Neural cell (in vitro differentiated cells): ENCODE data around the gene CEP85. TPM values are rescaled to one million over a fixed set of nuclear protein-coding genes. Genes with fewer than 3 reads are reported as not detected.

ENCODE experiments used
- H2AFZ ChIP-seq: fragments of 200-600, 300-800 bp; sonication (generic), shearing (Covaris generic); 2 replicates; pipeline ENCODE4 v1.6.0; 2014; ENCODE audit warnings: low read depth, mild to moderate bottlenecking, antibody characterized with exemption, low read length, moderate library complexity
- H3F3A ChIP-seq: fragments of 200-600 bp; shearing (Covaris generic); 2 replicates; pipeline ENCODE4 v1.6.1; 2016; ENCODE audit warnings: mild to moderate bottlenecking, moderate library complexity, mixed read lengths, antibody characterized with exemption, low read length; ENCODE audit not compliant: insufficient read depth, poor library complexity, severe bottlenecking
- H3K27ac ChIP-seq: fragments of 200-600, 300-800 bp; sonication (generic), shearing (Covaris generic); 2 replicates; pipeline ENCODE4 v1.5.1; 2014; ENCODE audit warnings: mild to moderate bottlenecking, low read length, moderate library complexity
- H3K27me3 ChIP-seq: fragments of 300-800, 200-600 bp; sonication (generic), shearing (Covaris generic); 2 replicates; pipeline ENCODE4 v1.6.0; 2014; ENCODE audit warnings: mild to moderate bottlenecking, low read depth, low read length, moderate library complexity; ENCODE audit not compliant: insufficient read depth
- H3K36me3 ChIP-seq: fragments of 300-800, 200-600 bp; sonication (generic), shearing (Covaris generic); 2 replicates; pipeline ENCODE4 v1.5.1; 2014; ENCODE audit warnings: mild to moderate bottlenecking, antibody characterized with exemption, low read length, moderate library complexity; ENCODE audit not compliant: insufficient read depth
- H3K4me2 ChIP-seq: fragments of 300-800, 200-600 bp; sonication (generic), shearing (Covaris generic); 2 replicates; pipeline ENCODE4 v1.6.0; 2014; ENCODE audit warnings: mild to moderate bottlenecking, low read length
- H3K4me3 ChIP-seq: fragments of 300-800, 200-600 bp; sonication (generic), shearing (Covaris generic); 2 replicates; pipeline ENCODE4 v1.5.1; 2014; ENCODE audit warnings: mild to moderate bottlenecking, low read length, moderate library complexity
- H3K79me2 ChIP-seq: fragments of 200-600 bp; shearing (Covaris generic); replicated peaks from 2 replicates; pipeline ENCODE4 v1.6.0; 2014; ENCODE audit warnings: mild to moderate bottlenecking, low read length, moderate library complexity; ENCODE audit not compliant: insufficient read depth
- H3K9ac ChIP-seq: fragments of 300-800, 200-600 bp; sonication (generic), shearing (Covaris generic); 2 replicates; pipeline ENCODE4 v1.6.1; 2016; ENCODE audit warnings: mild to moderate bottlenecking, low read length, mixed read lengths
- H3K9me2 ChIP-seq: fragments of 200-600 bp; shearing (Covaris generic); 2 replicates; pipeline ENCODE4 v1.6.1; 2016; ENCODE audit warnings: mild to moderate bottlenecking, low read length, mixed read lengths; ENCODE audit not compliant: insufficient read depth
- H3K9me3 ChIP-seq: fragments of 200-600, 300-800 bp; sonication (generic), shearing (Covaris generic); 2 replicates; pipeline ENCODE4 v1.6.1; 2016; ENCODE audit warnings: mild to moderate bottlenecking, mixed run types, low read length, moderate library complexity, mixed read lengths
- H4K20me1 ChIP-seq: fragments of 200-600 bp; shearing (Covaris generic); 2 replicates; pipeline ENCODE4 v1.6.1; 2016; ENCODE audit warnings: mild to moderate bottlenecking, mixed run types; ENCODE audit not compliant: insufficient read depth
- CTCF ChIP-seq: fragments of 450-650 bp; IDR thresholded peaks from 2 replicates; pipeline ENCODE4 v1.5.1; 2014; ENCODE audit warnings: antibody characterized with exemption, mild to moderate bottlenecking, moderate library complexity; ENCODE audit not compliant: poor library complexity, severe bottlenecking
- EP300 ChIP-seq: fragments of 450-650 bp; conservative IDR thresholded peaks from 2 replicates; pipeline ENCODE4 v1.6.1; 2014; ENCODE audit warnings: antibody characterized with exemption, mild to moderate bottlenecking, moderate library complexity; ENCODE audit not compliant: poor library complexity, severe bottlenecking
- EZH2 ChIP-seq: fragments of 200-600, 300-800 bp; shearing (Covaris generic), sonication (generic); IDR thresholded peaks from 2 replicates; pipeline ENCODE4 v1.6.1; 2014; ENCODE audit warnings: antibody characterized with exemption, low read length, borderline replicate concordance, mild to moderate bottlenecking; ENCODE audit not compliant: insufficient read depth, poor library complexity, severe bottlenecking
- MXI1 ChIP-seq: fragments of 450-650 bp; conservative IDR thresholded peaks from 2 replicates; pipeline ENCODE4 v1.6.1; 2014; ENCODE audit warnings: antibody characterized with exemption, mild to moderate bottlenecking; ENCODE audit not compliant: poor library complexity, severe bottlenecking
- POLR2AphosphoS5 ChIP-seq: IDR thresholded peaks from 2 replicates; pipeline ENCODE4 v1.6.1; 2012
- RAD21 ChIP-seq: fragments of 450-650 bp; conservative IDR thresholded peaks from 2 replicates; pipeline ENCODE4 v1.6.1; 2014; ENCODE audit warnings: antibody characterized with exemption, mild to moderate bottlenecking, moderate library complexity
- SMC3 ChIP-seq: fragments of 450-650 bp; conservative IDR thresholded peaks from 2 replicates; pipeline ENCODE4 v1.6.1; 2014; ENCODE audit warnings: antibody characterized with exemption, mild to moderate bottlenecking, moderate library complexity; ENCODE audit not compliant: poor library complexity
- TAF1 ChIP-seq: IDR thresholded peaks from 2 replicates; pipeline ENCODE4 v1.6.1; 2012; ENCODE audit warnings: low read depth
- polyA plus RNA-seq: library from polyadenylated mRNA; depleted of rRNA; stranded (reverse); fragments of >200 nt; gene quantifications from 2 replicates; pipeline ENCODE4 v1.2.3, GENCODE V29; 2014
- TF ChIP-seq, protein P1 (sequence below): IDR thresholded peaks from 2 replicates; pipeline ENCODE4 v1.6.1; 2012; ENCODE audit warnings: borderline replicate concordance

The CEP85 gene
- polyA plus RNA-seq, 1 donor from 2014 or later: 20.5 TPM

DNA sequence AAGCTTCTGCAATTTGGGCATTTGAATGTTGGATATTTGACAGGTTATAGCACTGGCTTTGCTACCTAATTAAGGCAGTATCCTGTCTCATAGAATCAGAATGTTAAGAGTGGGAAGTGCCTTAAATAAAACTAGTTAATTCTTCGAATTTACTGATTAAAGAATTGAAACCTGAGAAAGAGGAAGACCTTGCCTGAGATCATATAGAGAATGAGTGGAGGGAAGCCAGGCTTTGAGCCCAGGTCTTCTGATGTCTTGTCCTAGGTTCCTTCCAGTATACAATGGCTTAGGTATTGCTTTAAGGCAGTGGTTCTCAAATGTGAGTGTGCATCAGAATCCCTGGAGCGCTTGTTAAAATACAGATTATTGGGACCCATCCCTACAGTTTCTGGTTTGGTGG is 25.0 kb downstream of the CEP85 start:
- Histone ChIP-seq H3K79me2 (no peaks in the 10 kb centered on the region), H4K20me1 (no peaks in the 10 kb centered on the region), H2AFZ (no peak overlapping the region), H3F3A (no peaks in the 10 kb centered on the region), H3K9me3 (no peaks in the 10 kb centered on the region), H3K9ac (no peak overlapping the region), H3K36me3 (no peaks in the 10 kb centered on the region), H3K4me3 (no peak overlapping the region), H3K27me3 (no peaks in the 10 kb centered on the region), H3K27ac (no peak overlapping the region), H3K4me2 (no peak overlapping the region), H3K9me2 (no peaks in the 10 kb centered on the region)
- TF ChIP-seq, protein P1, sequence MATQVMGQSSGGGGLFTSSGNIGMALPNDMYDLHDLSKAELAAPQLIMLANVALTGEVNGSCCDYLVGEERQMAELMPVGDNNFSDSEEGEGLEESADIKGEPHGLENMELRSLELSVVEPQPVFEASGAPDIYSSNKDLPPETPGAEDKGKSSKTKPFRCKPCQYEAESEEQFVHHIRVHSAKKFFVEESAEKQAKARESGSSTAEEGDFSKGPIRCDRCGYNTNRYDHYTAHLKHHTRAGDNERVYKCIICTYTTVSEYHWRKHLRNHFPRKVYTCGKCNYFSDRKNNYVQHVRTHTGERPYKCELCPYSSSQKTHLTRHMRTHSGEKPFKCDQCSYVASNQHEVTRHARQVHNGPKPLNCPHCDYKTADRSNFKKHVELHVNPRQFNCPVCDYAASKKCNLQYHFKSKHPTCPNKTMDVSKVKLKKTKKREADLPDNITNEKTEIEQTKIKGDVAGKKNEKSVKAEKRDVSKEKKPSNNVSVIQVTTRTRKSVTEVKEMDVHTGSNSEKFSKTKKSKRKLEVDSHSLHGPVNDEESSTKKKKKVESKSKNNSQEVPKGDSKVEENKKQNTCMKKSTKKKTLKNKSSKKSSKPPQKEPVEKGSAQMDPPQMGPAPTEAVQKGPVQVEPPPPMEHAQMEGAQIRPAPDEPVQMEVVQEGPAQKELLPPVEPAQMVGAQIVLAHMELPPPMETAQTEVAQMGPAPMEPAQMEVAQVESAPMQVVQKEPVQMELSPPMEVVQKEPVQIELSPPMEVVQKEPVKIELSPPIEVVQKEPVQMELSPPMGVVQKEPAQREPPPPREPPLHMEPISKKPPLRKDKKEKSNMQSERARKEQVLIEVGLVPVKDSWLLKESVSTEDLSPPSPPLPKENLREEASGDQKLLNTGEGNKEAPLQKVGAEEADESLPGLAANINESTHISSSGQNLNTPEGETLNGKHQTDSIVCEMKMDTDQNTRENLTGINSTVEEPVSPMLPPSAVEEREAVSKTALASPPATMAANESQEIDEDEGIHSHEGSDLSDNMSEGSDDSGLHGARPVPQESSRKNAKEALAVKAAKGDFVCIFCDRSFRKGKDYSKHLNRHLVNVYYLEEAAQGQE: no peak
- TF ChIP-seq EZH2: no peak
- TF ChIP-seq POLR2AphosphoS5: no peak
- no peak for TF ChIP-seq SMC3
- TF ChIP-seq RAD21: no peak
- no peak for TF ChIP-seq EP300
- no peak for TF ChIP-seq MXI1
- TF ChIP-seq CTCF: no peak
- TF ChIP-seq TAF1: no peak

DNA sequence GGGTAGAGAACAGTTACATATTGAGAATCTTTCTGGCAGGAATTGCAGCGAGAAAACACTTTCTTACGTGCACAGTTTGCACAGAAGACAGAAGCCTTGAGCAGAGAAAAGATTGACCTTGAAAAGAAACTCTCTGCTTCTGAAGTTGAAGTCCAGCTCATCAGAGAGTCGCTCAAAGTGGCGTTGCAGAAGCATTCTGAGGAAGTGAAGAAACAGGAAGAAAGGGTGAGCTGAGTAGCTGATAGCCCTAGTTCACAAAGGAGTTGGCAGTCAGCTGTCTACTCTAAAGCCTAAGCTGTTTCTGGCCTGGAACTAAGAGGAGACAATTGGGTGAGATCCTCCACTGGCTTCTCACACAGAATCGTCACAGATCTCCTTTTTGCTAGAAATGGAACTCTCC is 25.6 kb downstream of the CEP85 start:
- H3F3A ChIP-seq: no peaks in the 10 kb centered on the region
- H3K79me2 ChIP-seq: no peaks in the 10 kb centered on the region
- H3K4me3 ChIP-seq: no peak overlapping the region
- no peaks in the 10 kb centered on the region for H3K27me3 ChIP-seq
- no peaks in the 10 kb centered on the region for H3K9me2 ChIP-seq
- no peaks in the 10 kb centered on the region for H3K36me3 ChIP-seq
- no peak overlapping the region for H3K27ac ChIP-seq
- no peaks in the 10 kb centered on the region for H4K20me1 ChIP-seq
- no peak overlapping the region for H3K4me2 ChIP-seq
- H2AFZ ChIP-seq: no peak overlapping the region
- H3K9ac ChIP-seq: no peak overlapping the region
- no peaks in the 10 kb centered on the region for H3K9me3 ChIP-seq
- TF ChIP-seq SMC3: no peak
- TF ChIP-seq MXI1: no peak
- no peak for TF ChIP-seq CTCF
- TF ChIP-seq, protein P1: no peak
- no peak for TF ChIP-seq RAD21
- TF ChIP-seq TAF1: no peak
- no peak for TF ChIP-seq EP300
- TF ChIP-seq EZH2: no peak
- no peak for TF ChIP-seq POLR2AphosphoS5
